OCI-LY7 (cell line): ENCODE results near the gene EVX2. TPM values are rescaled to one million over a fixed set of nuclear protein-coding genes. Genes with fewer than 3 reads are reported as not detected.

Source experiments
- total RNA-seq, 2 experiments: library from RNA; depleted of rRNA in 1 of 2; stranded (reverse); fragments of >200 nt in 1 of 2; shearing (Covaris generic) in 1 of 2; gene quantifications; 2 replicates each; pipeline ENCODE4 v1.2.3, GENCODE V29; 2014 to 2022

The EVX2 gene
- total RNA-seq, 2 experiments from 2014 or later: not detected

Other genes with a start within 250 kb of the EVX2 start
- 14.0 and 18.0 TPM in 2 replicates for gene LNPK, start 81.7 kb downstream of the EVX2 start, total RNA-seq (2014; rRNA removed; shearing (Covaris generic))
- gene LNPK, start 81.7 kb downstream of the EVX2 start, total RNA-seq (2022): 34.7 and 38.3 TPM in 2 replicates
- gene HOXD13, start 8.8 kb upstream of the EVX2 start, total RNA-seq (2014; rRNA removed; shearing (Covaris generic)): not detected in 2 replicates
- not detected in 2 replicates for gene HOXD13, start 8.8 kb upstream of the EVX2 start, total RNA-seq (2022)
- not detected in 2 replicates for gene HOXD12, start 15.8 kb upstream of the EVX2 start, total RNA-seq (2014; rRNA removed; shearing (Covaris generic))
- gene HOXD12, start 15.8 kb upstream of the EVX2 start, total RNA-seq (2022): 0.25 TPM in 1 of 2 replicates, not detected in the other
- gene HOXD11, start 23.3 kb upstream of the EVX2 start, total RNA-seq (2014; rRNA removed; shearing (Covaris generic)): not detected in 2 replicates
- not detected in 2 replicates for gene HOXD11, start 23.3 kb upstream of the EVX2 start, total RNA-seq (2022)
- gene HOXD10, start 32.8 kb upstream of the EVX2 start, total RNA-seq (2014; rRNA removed; shearing (Covaris generic)): not detected in 2 replicates
- not detected in 2 replicates for gene HOXD10, start 32.8 kb upstream of the EVX2 start, total RNA-seq (2022)
- gene HOXD9, start 38.8 kb upstream of the EVX2 start, total RNA-seq (2014; rRNA removed; shearing (Covaris generic)): not detected in 2 replicates
- gene HOXD9, start 38.8 kb upstream of the EVX2 start, total RNA-seq (2022): not detected in 2 replicates
- gene HOXD8, start 45.7 kb upstream of the EVX2 start, total RNA-seq (2014; rRNA removed; shearing (Covaris generic)): not detected in 2 replicates
- gene HOXD8, start 45.7 kb upstream of the EVX2 start, total RNA-seq (2022): not detected in 2 replicates
- not detected in 2 replicates for gene HOXD4, start 67.6 kb upstream of the EVX2 start, total RNA-seq (2014; rRNA removed; shearing (Covaris generic))
- gene HOXD4, start 67.6 kb upstream of the EVX2 start, total RNA-seq (2022): not detected in 2 replicates
- not detected in 2 replicates for gene HOXD3, start 73.3 kb upstream of the EVX2 start, total RNA-seq (2014; rRNA removed; shearing (Covaris generic))
- gene HOXD3, start 73.3 kb upstream of the EVX2 start, total RNA-seq (2022): not detected in 2 replicates
- not detected in 2 replicates for gene HOXD1, start 104.7 kb upstream of the EVX2 start, total RNA-seq (2014; rRNA removed; shearing (Covaris generic))
- not detected in 2 replicates for gene HOXD1, start 104.7 kb upstream of the EVX2 start, total RNA-seq (2022)
- 36.8 and 71.3 TPM in 2 replicates for gene MTX2, start 185.5 kb upstream of the EVX2 start, total RNA-seq (2014; rRNA removed; shearing (Covaris generic))
- gene MTX2, start 185.5 kb upstream of the EVX2 start, total RNA-seq (2022): 31.9 and 33.2 TPM in 2 replicates